LNCaP clone FGC (cell line): ENCODE data around the gene RHOG.
"Not testable (repeated sequence)": the region's sequence is repeated elsewhere in the genome, so short reads cannot be mapped to it uniquely, and the experiment has no call there.

Experiments
- DNase-seq: peaks from one replicate; pipeline ENCODE4 v3.0.0-alpha.2; 2011; ENCODE audit warnings: low read depth
- H3K4me3 ChIP-seq: 2 replicates; pipeline ENCODE4 v1.5.1; 2011; ENCODE audit warnings: mild to moderate bottlenecking, low read depth, low read length, control low read depth
- TF ChIP-seq, protein P1 (sequence below): IDR thresholded peaks from 2 replicates; pipeline ENCODE4 v1.5.1; 2012; ENCODE audit warnings: mild to moderate bottlenecking; ENCODE audit not compliant: control insufficient read depth, insufficient read depth; ENCODE audit errors: extremely low read depth

Gene RHOG

DNA sequence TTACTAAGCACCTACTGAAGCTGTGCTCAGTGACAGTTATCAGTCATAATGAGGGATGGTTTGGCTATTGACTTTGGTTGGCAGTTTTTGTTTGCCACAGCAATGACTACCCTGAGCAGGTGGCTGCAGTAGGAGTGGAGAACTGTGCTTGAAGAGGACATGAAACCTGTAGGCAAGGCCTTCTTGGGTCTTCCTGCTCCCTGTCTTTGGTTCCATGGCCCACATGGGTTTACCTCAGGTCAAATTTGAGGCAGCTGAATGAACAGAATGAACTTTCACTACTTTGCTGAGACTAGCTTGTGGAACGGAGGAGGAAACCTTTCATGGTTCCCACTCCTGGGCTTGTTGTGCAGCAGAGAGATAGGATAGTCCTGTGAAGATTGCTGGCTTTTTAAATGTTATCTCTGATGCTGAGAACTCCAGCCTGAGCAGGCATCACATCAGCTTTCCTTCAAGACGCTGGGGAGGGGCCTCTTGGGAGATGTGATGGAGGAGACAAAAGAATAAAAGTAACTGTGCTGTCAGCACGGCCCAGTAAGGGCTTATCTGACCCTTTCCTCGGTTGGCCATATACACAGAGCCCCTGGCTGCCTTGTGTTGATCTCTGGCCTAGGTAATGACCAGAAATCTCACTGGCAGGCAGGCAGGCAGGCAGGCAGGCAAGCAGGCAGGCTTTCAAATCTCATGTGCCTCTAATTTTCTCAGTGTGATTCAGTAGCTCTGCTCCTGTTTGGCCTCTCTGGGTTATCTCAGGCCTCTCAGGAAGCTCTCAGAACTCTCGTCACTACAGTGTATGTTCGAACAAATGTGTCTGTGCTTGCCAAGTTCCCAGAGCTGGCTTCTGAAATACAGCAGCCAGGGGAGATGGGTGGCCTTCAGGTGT is 26.7 kb upstream of the RHOG start:
- TF ChIP-seq, protein P1, sequence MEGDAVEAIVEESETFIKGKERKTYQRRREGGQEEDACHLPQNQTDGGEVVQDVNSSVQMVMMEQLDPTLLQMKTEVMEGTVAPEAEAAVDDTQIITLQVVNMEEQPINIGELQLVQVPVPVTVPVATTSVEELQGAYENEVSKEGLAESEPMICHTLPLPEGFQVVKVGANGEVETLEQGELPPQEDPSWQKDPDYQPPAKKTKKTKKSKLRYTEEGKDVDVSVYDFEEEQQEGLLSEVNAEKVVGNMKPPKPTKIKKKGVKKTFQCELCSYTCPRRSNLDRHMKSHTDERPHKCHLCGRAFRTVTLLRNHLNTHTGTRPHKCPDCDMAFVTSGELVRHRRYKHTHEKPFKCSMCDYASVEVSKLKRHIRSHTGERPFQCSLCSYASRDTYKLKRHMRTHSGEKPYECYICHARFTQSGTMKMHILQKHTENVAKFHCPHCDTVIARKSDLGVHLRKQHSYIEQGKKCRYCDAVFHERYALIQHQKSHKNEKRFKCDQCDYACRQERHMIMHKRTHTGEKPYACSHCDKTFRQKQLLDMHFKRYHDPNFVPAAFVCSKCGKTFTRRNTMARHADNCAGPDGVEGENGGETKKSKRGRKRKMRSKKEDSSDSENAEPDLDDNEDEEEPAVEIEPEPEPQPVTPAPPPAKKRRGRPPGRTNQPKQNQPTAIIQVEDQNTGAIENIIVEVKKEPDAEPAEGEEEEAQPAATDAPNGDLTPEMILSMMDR: no peak
- H3K4me3 ChIP-seq: no peak overlapping the region
- DNase-seq: no peak

DNA sequence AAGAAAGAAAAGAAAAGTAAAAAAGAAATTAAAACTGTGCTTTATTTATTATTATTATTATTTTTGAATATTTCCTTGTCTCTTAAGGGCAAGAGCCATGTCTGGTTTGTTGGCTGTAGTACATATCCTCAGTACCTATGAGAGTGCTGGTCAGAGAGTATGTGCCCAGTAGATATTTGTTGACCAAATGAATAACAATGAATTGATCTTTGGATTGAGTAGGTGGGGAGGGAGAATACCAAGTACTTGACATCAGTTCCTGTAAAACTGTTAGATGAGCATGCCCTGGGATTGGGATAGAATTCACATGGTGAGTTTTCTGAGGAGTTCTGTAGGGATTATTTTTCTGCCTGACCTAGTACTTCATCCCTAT is 26.1 kb upstream of the RHOG start:
- TF ChIP-seq, protein P1: no peak
- DNase-seq: no peak
- H3K4me3 ChIP-seq: no peak overlapping the region

DNA sequence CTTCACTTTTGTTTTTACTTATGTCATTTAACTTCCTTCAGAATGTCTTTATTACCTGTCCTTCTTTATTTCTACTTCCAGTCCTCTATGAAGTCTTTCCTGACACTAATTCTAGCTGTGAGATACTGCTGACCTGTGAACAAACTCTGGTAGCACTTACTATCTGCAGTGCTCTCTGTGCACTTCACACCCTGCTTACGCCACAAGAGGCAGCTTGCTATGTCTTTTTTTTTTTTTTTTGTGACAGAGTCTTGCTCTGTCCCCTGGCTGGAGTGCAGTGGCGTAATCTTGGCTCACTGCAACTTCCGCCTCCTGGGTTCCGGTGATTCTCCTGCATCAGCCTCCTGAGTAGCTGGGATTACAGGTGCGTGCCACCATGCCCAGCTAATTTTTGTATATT is 25.4 kb upstream of the RHOG start:
- no peak for DNase-seq
- no peak overlapping the region for H3K4me3 ChIP-seq
- TF ChIP-seq, protein P1: no peak

DNA sequence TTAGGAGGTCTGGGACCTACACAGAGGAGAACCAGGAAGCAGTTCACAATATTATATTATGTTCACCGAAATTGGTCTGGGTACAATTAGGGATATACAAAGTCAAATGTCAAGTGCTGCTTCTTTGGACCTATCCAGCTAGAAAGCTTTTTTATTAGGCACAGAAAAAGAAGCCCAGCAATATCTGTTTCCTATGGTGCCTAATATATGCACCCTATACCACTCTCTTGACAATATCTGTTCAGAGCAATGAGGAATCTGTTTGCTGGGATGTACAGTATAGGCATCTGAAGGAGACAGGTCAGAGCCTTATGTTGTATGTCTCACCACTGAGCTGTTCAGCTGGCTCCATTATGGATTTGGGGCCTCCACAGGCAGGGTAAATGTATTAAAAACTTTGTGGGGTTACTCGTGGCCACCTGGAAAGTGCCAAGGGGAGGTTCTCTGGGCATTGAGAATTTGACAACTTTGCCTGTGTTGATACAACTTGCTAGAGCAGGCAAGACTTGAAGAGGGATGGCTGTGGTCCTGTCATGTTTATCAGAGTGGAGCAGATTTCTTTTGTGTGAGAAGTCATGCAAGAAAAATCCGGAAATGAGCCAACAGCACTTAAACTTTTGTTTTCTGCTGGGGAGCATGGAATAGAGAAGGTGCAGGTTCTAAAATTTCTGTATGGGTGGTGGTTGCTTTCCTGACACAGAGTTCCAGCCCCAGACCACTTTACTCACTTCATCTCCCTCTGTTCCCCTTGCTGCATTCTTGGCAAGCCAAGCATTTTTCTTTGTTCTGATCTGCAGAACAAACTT is 24.8 kb upstream of the RHOG start:
- TF ChIP-seq, protein P1: no peak
- DNase-seq: no peak
- no peak overlapping the region for H3K4me3 ChIP-seq

DNA sequence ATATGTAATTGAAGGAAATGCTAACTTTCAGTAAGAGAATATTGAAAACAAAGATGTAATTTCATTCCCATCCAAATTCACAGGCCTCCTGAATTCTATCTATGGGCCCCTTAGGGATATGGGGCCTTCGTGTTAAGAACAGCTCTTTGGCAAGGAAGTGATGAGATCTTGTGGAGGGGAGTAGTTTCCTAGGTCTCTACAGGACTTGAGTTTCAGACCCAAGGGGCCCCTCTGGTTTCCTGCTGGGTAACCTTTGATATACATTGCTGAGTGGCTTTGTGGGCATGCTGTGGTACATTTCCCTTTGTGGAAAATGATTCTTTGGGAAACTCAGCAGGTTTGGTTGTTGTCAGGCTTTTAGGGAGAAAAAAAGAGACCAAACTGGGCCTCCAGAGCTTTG is 20.9 kb upstream of the RHOG start:
- H3K4me3 ChIP-seq: no peak overlapping the region
- DNase-seq: no peak
- TF ChIP-seq, protein P1: no peak

DNA sequence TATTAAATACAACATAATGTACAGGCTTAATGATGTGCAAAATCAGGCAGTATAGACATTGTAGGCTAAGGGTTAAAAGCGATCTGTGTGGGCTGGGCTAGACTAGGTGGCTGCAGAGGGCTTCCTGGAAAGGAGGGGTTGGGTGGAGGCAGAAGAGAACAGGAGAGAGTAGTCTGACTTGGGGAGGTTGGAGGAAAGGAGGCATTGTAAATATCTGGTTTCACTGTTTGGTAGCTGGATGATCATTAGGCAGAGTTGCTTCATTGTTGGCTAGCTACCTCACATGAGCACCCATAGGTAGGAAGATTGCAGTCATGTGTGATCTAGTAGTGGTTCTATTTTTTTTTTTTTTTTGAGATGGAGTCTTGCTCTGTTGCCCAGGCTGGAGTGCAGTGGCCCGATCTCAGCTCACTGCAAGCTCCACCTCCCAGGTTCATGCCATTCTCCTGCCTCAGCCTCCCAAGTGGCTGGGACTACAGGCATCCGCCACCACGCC is 20.2 kb upstream of the RHOG start:
- not testable (repeated sequence) for DNase-seq, H3K4me3 ChIP-seq

DNA sequence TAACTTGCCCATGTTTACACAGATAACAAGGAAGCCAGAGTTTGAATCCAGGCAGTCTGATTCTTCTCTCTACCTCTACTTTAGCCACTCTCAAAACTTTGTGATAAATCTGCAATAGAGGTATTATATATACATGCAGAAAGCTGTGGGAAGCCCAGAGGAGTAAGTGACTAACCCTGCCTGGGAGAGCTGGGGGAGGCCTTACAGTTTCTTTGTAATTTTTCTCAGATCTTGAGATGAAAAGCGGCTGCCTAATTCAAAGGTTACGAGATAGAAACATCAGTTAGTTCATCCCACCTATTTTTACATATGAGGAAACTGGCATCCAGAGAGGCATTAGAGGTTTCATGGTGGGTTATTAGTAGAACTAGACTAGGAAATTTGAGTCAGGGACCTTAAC is 19.6 kb upstream of the RHOG start:
- TF ChIP-seq, protein P1: no peak
- no peak for DNase-seq
- no peak overlapping the region for H3K4me3 ChIP-seq
